Thyroid gland (tissue), 4 donors: ENCODE measurements around the gene CBLB.

Experiments
- POLR2A ChIP-seq, 2 donors: fragments of 450-650 bp; IDR thresholded peaks; one replicate each; pipeline ENCODE4 v1.6.1; 2017; ENCODE audit warnings: antibody characterized with exemption in 2 of 2, mild to moderate bottlenecking in 2 of 2, moderate library complexity in 1 of 2
- TF ChIP-seq, protein P1 (sequence below), 6 experiments: fragments of 200-600 bp in 3 of 6; fragments of 450-650 bp in 3 of 6; sonication (generic) in 3 of 6; IDR thresholded peaks; one replicate each; pipeline ENCODE4 v1.5.1; 2016 to 2019; ENCODE audit warnings: antibody characterized with exemption in 6 of 6, mild to moderate bottlenecking in 2 of 6, inconsistent platforms in 1 of 6, moderate library complexity in 1 of 6

- TF ChIP-seq, protein P1, sequence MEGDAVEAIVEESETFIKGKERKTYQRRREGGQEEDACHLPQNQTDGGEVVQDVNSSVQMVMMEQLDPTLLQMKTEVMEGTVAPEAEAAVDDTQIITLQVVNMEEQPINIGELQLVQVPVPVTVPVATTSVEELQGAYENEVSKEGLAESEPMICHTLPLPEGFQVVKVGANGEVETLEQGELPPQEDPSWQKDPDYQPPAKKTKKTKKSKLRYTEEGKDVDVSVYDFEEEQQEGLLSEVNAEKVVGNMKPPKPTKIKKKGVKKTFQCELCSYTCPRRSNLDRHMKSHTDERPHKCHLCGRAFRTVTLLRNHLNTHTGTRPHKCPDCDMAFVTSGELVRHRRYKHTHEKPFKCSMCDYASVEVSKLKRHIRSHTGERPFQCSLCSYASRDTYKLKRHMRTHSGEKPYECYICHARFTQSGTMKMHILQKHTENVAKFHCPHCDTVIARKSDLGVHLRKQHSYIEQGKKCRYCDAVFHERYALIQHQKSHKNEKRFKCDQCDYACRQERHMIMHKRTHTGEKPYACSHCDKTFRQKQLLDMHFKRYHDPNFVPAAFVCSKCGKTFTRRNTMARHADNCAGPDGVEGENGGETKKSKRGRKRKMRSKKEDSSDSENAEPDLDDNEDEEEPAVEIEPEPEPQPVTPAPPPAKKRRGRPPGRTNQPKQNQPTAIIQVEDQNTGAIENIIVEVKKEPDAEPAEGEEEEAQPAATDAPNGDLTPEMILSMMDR (IDR thresholded peaks at IDR 0.05) = no peak
- TF ChIP-seq POLR2A (IDR thresholded peaks at IDR 0.05) = no peak
Observed at GRCh38 chr3:105853801-105854432, 14.9 kb downstream of the CBLB start.
